OCI-LY3 (cell line): Measurements from ENCODE around the gene ZNF407.
A peak's percentile ranks its signal among the peaks of the same experiment; 100 is the strongest.

Source experiments
- H2AFZ ChIP-seq: fragments of 200-600, 300-600 bp; shearing (Covaris generic); 2 replicates; pipeline ENCODE4 v1.6.0; 2014; ENCODE audit warnings: antibody characterized with exemption, low read depth, low read length
- H3K27ac ChIP-seq: fragments of 200-600, 300-600 bp; sonication (generic); 2 replicates; pipeline ENCODE4 v1.5.1; 2014; ENCODE audit warnings: mild to moderate bottlenecking, low read length, moderate library complexity, mixed read lengths
- H3K27me3 ChIP-seq: fragments of 200-600, 300-600 bp; sonication (generic); 2 replicates; pipeline ENCODE4 v1.6.1; 2014; ENCODE audit warnings: low read depth, low read length, mixed read lengths
- H3K36me3 ChIP-seq: fragments of 200-600, 300-600 bp; sonication (generic); replicated peaks from 2 replicates; pipeline ENCODE3; 2014; ENCODE audit warnings: low read depth, low read length, mixed read lengths
- H3K4me1 ChIP-seq: fragments of 300-600, 200-600 bp; sonication (generic); 2 replicates; pipeline ENCODE4 v1.6.1; 2014; ENCODE audit warnings: low read length, mixed read lengths
- H3K4me2 ChIP-seq: fragments of 200-600, 300-600 bp; sonication (generic); 2 replicates; pipeline ENCODE4 v1.6.1; 2014; ENCODE audit warnings: low read length, mixed read lengths
- H3K4me3 ChIP-seq: fragments of 300-600, 200-600 bp; sonication (generic); 2 replicates; pipeline ENCODE4 v1.5.1; 2014; ENCODE audit warnings: antibody characterized with exemption, mild to moderate bottlenecking, low read length, moderate library complexity
- H3K79me2 ChIP-seq: fragments of 300-600, 200-600 bp; shearing (Covaris generic); 2 replicates; pipeline ENCODE4 v1.6.1; 2014; ENCODE audit warnings: mild to moderate bottlenecking, low read length, mixed read lengths
- H3K9ac ChIP-seq: fragments of 300-600, 200-600 bp; shearing (Covaris generic); 2 replicates; pipeline ENCODE4 v1.6.0; 2014; ENCODE audit warnings: mild to moderate bottlenecking, low read length, moderate library complexity
- H3K9me3 ChIP-seq: fragments of 200-600, 300-600 bp; shearing (Covaris generic); 2 replicates; pipeline ENCODE4 v1.6.1; 2014; ENCODE audit warnings: low read length, mixed read lengths; ENCODE audit not compliant: insufficient read depth
- H4K20me1 ChIP-seq: fragments of 200-600, 300-600 bp; sonication (generic); 2 replicates; pipeline ENCODE4 v1.6.1; 2016; ENCODE audit warnings: low read length, mixed read lengths; ENCODE audit not compliant: insufficient read depth
- EZH2phosphoT487 ChIP-seq: fragments of 200-600 bp; shearing (Covaris generic); IDR thresholded peaks from 2 replicates; pipeline ENCODE4 v1.6.1; 2018; ENCODE audit warnings: antibody characterized with exemption, mixed run types, low read depth
- TF ChIP-seq, protein P1 (sequence below): fragments of 200-600, 300-600 bp; sonication (generic); IDR thresholded peaks from 2 replicates; pipeline ENCODE4 v1.5.1; 2014; ENCODE audit warnings: antibody characterized with exemption, low read length, low read depth

The ZNF407 gene

DNA sequence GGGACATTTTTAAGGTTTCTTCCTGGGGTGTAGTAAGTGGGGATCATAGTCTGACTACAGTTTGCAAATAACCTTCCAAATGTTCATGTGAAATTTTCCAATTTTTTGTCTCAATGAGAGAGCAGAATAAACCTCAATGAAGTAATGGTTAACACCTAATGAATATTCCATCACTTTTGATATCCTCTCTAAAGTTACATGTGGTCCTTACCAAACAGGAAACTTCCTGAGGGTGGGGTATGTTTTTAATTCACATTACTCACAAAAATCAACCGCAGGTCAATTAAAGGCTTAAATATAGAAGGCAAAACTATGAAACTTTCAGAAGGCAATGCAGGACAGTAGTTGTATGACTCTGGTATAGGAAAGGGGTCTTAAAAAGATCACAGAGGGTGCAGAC lies 13.2 kb downstream of the ZNF407 start:
- Histone ChIP-seq H3K9me3 (no peaks in the 10 kb centered on the region), H3K79me2 (peaks cover 26% of the 10 kb centered on the region), H3K4me3 (no peak overlapping the region), H4K20me1 (peaks cover 9% of the 10 kb centered on the region; the same call in 1 of the 2 replicates), H3K27ac (no peak overlapping the region), H3K9ac (no peak overlapping the region), H3K36me3 (no peaks in the 10 kb centered on the region), H3K4me1 (peaks cover 11% of the 10 kb centered on the region), H2AFZ (no peak overlapping the region), H3K27me3 (no peaks in the 10 kb centered on the region), H3K4me2 (no peak overlapping the region)
- TF ChIP-seq EZH2phosphoT487: no peak
- TF ChIP-seq, protein P1, sequence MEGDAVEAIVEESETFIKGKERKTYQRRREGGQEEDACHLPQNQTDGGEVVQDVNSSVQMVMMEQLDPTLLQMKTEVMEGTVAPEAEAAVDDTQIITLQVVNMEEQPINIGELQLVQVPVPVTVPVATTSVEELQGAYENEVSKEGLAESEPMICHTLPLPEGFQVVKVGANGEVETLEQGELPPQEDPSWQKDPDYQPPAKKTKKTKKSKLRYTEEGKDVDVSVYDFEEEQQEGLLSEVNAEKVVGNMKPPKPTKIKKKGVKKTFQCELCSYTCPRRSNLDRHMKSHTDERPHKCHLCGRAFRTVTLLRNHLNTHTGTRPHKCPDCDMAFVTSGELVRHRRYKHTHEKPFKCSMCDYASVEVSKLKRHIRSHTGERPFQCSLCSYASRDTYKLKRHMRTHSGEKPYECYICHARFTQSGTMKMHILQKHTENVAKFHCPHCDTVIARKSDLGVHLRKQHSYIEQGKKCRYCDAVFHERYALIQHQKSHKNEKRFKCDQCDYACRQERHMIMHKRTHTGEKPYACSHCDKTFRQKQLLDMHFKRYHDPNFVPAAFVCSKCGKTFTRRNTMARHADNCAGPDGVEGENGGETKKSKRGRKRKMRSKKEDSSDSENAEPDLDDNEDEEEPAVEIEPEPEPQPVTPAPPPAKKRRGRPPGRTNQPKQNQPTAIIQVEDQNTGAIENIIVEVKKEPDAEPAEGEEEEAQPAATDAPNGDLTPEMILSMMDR: no peak

DNA sequence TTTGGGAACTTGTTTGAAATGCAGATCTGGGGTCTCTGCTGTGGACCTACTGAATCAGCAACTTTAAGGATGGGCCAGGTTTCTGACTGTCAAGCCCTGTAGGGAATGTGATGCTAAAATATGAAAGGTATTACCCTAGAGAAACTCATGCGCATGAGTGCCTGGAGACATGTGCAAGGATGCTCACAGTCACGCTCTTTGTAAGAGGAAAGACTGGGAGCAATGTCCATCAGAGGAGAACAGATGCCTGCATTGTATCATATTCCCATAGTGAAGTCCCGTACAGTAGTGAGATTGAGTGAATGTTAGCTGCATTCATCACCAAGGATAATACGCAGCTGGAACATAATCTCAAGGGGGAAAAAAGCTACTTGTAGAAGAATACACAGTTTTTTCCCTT lies 14.1 kb downstream of the ZNF407 start:
- Histone ChIP-seq H3K9me3 (no peaks in the 10 kb centered on the region), H3K27ac (no peak overlapping the region), H3K4me1 (peaks cover 11% of the 10 kb centered on the region), H4K20me1 (peaks cover 9% of the 10 kb centered on the region; the same call in 1 of the 2 replicates), H3K4me3 (no peak overlapping the region), H3K27me3 (no peaks in the 10 kb centered on the region), H3K4me2 (no peak overlapping the region), H3K36me3 (no peaks in the 10 kb centered on the region), H3K9ac (no peak overlapping the region), H2AFZ (no peak overlapping the region), H3K79me2 (peaks cover 25% of the 10 kb centered on the region)
- no peak for TF ChIP-seq EZH2phosphoT487
- TF ChIP-seq, protein P1: no peak

DNA sequence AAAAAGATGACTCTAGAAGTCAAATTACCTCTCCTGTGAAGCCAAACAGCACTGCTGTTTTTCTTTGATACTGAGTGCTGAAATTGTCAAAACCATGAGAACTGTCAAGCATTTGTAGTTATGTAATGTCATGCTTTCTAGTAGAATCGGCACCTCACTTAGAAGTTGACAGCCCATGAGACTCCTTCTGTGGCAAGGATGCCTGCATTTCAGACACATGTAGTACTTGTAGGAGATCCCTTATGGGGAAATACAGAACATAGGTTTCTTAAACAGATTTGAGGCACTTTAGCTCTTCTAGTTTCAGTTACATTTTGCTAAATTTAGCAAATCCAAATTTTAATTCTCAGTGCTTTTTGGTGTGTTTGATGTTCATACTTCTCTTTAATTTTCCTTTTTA lies 15.7 kb downstream of the ZNF407 start:
- Histone ChIP-seq H3K4me1 (peaks cover 11% of the 10 kb centered on the region), H3K9ac (no peak overlapping the region), H3K36me3 (no peaks in the 10 kb centered on the region), H3K27me3 (no peaks in the 10 kb centered on the region), H2AFZ (no peak overlapping the region), H3K27ac (no peak overlapping the region), H4K20me1 (peaks cover 14% of the 10 kb centered on the region; the same call in 1 of the 2 replicates), H3K4me3 (no peak overlapping the region), H3K79me2 (peaks cover 24% of the 10 kb centered on the region; the same call in 1 of the 2 replicates), H3K9me3 (no peaks in the 10 kb centered on the region), H3K4me2 (peak overlapping the region; percentile 18)
- TF ChIP-seq EZH2phosphoT487: no peak
- TF ChIP-seq, protein P1: no peak

DNA sequence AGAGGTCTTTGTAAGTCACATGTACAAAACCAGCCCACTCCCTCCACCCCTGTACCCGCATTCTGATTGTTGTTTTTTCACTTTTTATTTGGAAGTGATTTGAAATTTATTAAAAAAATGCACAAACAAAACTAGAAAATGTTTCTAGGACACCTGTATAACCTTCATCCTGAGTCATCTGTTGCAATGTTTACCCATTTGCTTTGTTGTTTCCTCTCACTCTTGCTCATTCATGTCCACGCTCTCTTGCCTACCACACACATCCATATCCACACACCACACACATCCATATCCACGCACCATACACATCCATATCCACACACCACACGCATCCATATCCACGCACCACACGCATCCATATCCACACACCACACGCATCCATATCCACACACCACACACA lies 18.8 kb downstream of the ZNF407 start:
- H3K9ac ChIP-seq: no peak overlapping the region
- no peak overlapping the region for H3K4me2 ChIP-seq
- H4K20me1 ChIP-seq: peaks cover 16% of the 10 kb centered on the region; the same call in 1 of the 2 replicates
- H3K9me3 ChIP-seq: no peaks in the 10 kb centered on the region
- H3K27me3 ChIP-seq: no peaks in the 10 kb centered on the region
- H3K4me1 ChIP-seq: peaks cover 11% of the 10 kb centered on the region
- H3K27ac ChIP-seq: no peak overlapping the region
- no peak overlapping the region for H2AFZ ChIP-seq
- no peak for TF ChIP-seq EZH2phosphoT487
- TF ChIP-seq, protein P1: no peak
- H3K79me2 ChIP-seq: peaks cover 22% of the 10 kb centered on the region
- H3K4me3 ChIP-seq: no peak overlapping the region
- H3K36me3 ChIP-seq: no peaks in the 10 kb centered on the region
